ENCODE data around the gene RNF115. TPM values are rescaled to one million over a fixed set of nuclear protein-coding genes. Genes with fewer than 3 reads are reported as not detected.
A peak's percentile ranks its signal among the peaks of the same experiment; 100 is the strongest.

Gene RNF115
- polyA plus RNA-seq, 1 experiment = 32.9 TPM

GRCh38 chr1:145859491-145860023 is 35.7 kb upstream of the RNF115 start:
- ChIA-PET CTCF (interaction anchor here (1.1 to 5.9 kb wide), 10 partner anchors 12 to 173 kb away, joined by 3 to 104 read pairs (median 6); partner anchors contain the start of genes ITGA10, NUDT17 and RBM8A), POLR2A (interaction anchor here (0.6 to 4.4 kb wide), 16 partner anchors 9 to 1357 kb away, joined by 3 to 116 read pairs (median 8); partner anchors contain the start of genes ANKRD34A, ANKRD35, LIX1L and NUDT17)
- peak overlapping the region; percentile 70 for H3K27ac ChIP-seq (ENCODE audit: low read depth, low read length)
- TF ChIP-seq CTCF (IDR thresholded peaks at IDR 0.05; ENCODE audit: low read depth, low read length) = no peak
- H3K4me3 ChIP-seq (ENCODE audit: low read depth, low read length) = peak overlapping the region; percentile 95
- H3K27me3 ChIP-seq (ENCODE audit: control insufficient read depth, insufficient read depth, low read length) = no peaks in the 10 kb centered on the region
- no peaks in the 10 kb centered on the region; the same call in 1 of the 2 replicates for H3K9me3 ChIP-seq (ENCODE audit: control insufficient read depth, insufficient read depth, low read length)
- DNase-seq (ENCODE audit: low read depth, low spot score) = peak; percentile 60

GRCh38 chr1:145858901-145859490 is 35.1 kb upstream of the RNF115 start, which contains the start of gene PIAS3:
PIAS3 (minus strand) TSS chr1:145859081; CDS start chr1:145858990, 91 bp downstream.
- H3K9me3 ChIP-seq (ENCODE audit: control insufficient read depth, insufficient read depth, low read length) = no peaks in the 10 kb centered on the region; the same call in 1 of the 2 replicates
- CTCF ChIA-PET = interaction anchor here (0.7 to 5.9 kb wide), 13 partner anchors 10 to 174 kb away, joined by 3 to 104 read pairs (median 4); partner anchors contain the start of genes ITGA10, NUDT17 and RBM8A
- TF ChIP-seq CTCF (IDR thresholded peaks at IDR 0.05; ENCODE audit: low read depth, low read length) = no peak
- POLR2A ChIA-PET = interaction anchor here (0.6 to 4.4 kb wide), 16 partner anchors 10 to 1358 kb away, joined by 3 to 116 read pairs (median 8); partner anchors contain the start of genes ANKRD34A, ANKRD35, LIX1L and NUDT17
- H3K27ac ChIP-seq (ENCODE audit: low read depth, low read length) = peak within 1 kb of the TSS; percentile 70
- peak; percentile 88 for DNase-seq (ENCODE audit: low read depth, low spot score)
- H3K27me3 ChIP-seq (ENCODE audit: control insufficient read depth, insufficient read depth, low read length) = no peaks in the 10 kb centered on the region
- H3K4me3 ChIP-seq (ENCODE audit: low read depth, low read length) = peak within 1 kb of the TSS; percentile 95

GRCh38 chr1:145858238-145858900 is 34.5 kb upstream of the RNF115 start:
- POLR2A ChIA-PET = interaction anchor here (0.9 to 4.4 kb wide), 13 partner anchors 10 to 179 kb away, joined by 4 to 116 read pairs (median 10); partner anchors contain the start of genes ANKRD34A, ANKRD35, LIX1L and NUDT17
- Histone ChIP-seq H3K27me3 (ENCODE audit: control insufficient read depth, insufficient read depth, low read length) (no peaks in the 10 kb centered on the region), H3K9me3 (ENCODE audit: control insufficient read depth, insufficient read depth, low read length) (no peaks in the 10 kb centered on the region; the same call in 1 of the 2 replicates), H3K27ac (ENCODE audit: low read depth, low read length) (peak overlapping the region; percentile 52), H3K4me3 (ENCODE audit: low read depth, low read length) (peak overlapping the region; percentile 91)
- 0 out of 2 replicates have a peak, but pooled peaks have one; percentile 6 for TF ChIP-seq CTCF (IDR thresholded peaks at IDR 0.05; ENCODE audit: low read depth, low read length)
- no peak for DNase-seq (ENCODE audit: low read depth, low spot score)
- CTCF ChIA-PET = interaction anchor here (0.7 to 5.9 kb wide), 11 partner anchors 11 to 174 kb away, joined by 3 to 104 read pairs (median 5); partner anchors contain the start of genes ITGA10 and NUDT17

- no peaks in the 10 kb centered on the region for H3K27me3 ChIP-seq (ENCODE audit: control insufficient read depth, insufficient read depth, low read length)
- POLR2A ChIA-PET = interaction anchor here (4.4 kb wide), 1 partner anchor 10 kb away, joined by 116 read pairs; the partner anchor contains the start of gene NUDT17
- H3K27ac ChIP-seq (ENCODE audit: low read depth, low read length) = no peak overlapping the region
- peak overlapping the region; percentile 13; the same call in 1 of the 2 replicates for H3K4me3 ChIP-seq (ENCODE audit: low read depth, low read length)
- H3K9me3 ChIP-seq (ENCODE audit: control insufficient read depth, insufficient read depth, low read length) = no peaks in the 10 kb centered on the region; the same call in 1 of the 2 replicates
- TF ChIP-seq CTCF (IDR thresholded peaks at IDR 0.05; ENCODE audit: low read depth, low read length) = no peak
- DNase-seq (ENCODE audit: low read depth, low spot score) = no peak
- CTCF ChIA-PET = interaction anchor here (4.8 to 5.9 kb wide), 3 partner anchors 10 to 53 kb away, joined by 26 to 104 read pairs (median 40); partner anchors contain the start of genes ITGA10 and NUDT17
These were observed 33.3 kb upstream of the RNF115 start for GRCh38 chr1:145857170-145857569.
